Parathyroid adenoma (tissue), 2 donors: ENCODE results near the gene LAMA3.

Source experiments
- H2AFZ ChIP-seq: fragments of 300-600 bp; sonication (generic); one replicate; pipeline ENCODE4 v1.7.0; 2017; ENCODE audit warnings: antibody characterized with exemption, mild to moderate bottlenecking
- H3K27ac ChIP-seq: fragments of 300-600 bp; sonication (generic); one replicate; pipeline ENCODE4 v1.7.0; 2017
- H3K27me3 ChIP-seq: fragments of 300-600 bp; sonication (generic); one replicate; pipeline ENCODE4 v1.7.0; 2017; ENCODE audit warnings: low read length; ENCODE audit not compliant: control insufficient read depth, insufficient read depth
- H3K36me3 ChIP-seq: fragments of 300-600 bp; sonication (generic); one replicate; pipeline ENCODE4 v1.7.0; 2017; ENCODE audit warnings: low read length; ENCODE audit not compliant: control insufficient read depth, insufficient read depth
- H3K4me1 ChIP-seq: fragments of 300-600 bp; sonication (generic); one replicate; pipeline ENCODE4 v1.7.0; 2017; ENCODE audit warnings: control low read depth
- H3K4me2 ChIP-seq: fragments of 300-600 bp; sonication (generic); one replicate; pipeline ENCODE4 v1.7.0; 2017; ENCODE audit warnings: low read length
- H3K4me3 ChIP-seq: fragments of 300-600 bp; sonication (generic); one replicate; pipeline ENCODE4 v1.7.0; 2017; ENCODE audit warnings: low read depth, low read length
- H3K79me2 ChIP-seq: fragments of 300-600 bp; sonication (generic); one replicate; pipeline ENCODE4 v1.7.0; 2017; ENCODE audit warnings: control low read depth
- H3K9ac ChIP-seq: fragments of 300-600 bp; sonication (generic); one replicate; pipeline ENCODE4 v1.7.0; 2017; ENCODE audit warnings: mild to moderate bottlenecking
- H3K9me3 ChIP-seq: fragments of 300-600 bp; sonication (generic); one replicate; pipeline ENCODE4 v1.7.0; 2017; ENCODE audit warnings: low read length; ENCODE audit not compliant: control insufficient read depth
- TF ChIP-seq, protein P1 (sequence below): fragments of 300-600 bp; sonication (generic); IDR thresholded peaks from one replicate; pipeline ENCODE4 v1.7.0; 2017; ENCODE audit warnings: antibody characterized with exemption, mild to moderate bottlenecking
- donor health status: primary hyperparathyroidism.

Gene LAMA3

DNA sequence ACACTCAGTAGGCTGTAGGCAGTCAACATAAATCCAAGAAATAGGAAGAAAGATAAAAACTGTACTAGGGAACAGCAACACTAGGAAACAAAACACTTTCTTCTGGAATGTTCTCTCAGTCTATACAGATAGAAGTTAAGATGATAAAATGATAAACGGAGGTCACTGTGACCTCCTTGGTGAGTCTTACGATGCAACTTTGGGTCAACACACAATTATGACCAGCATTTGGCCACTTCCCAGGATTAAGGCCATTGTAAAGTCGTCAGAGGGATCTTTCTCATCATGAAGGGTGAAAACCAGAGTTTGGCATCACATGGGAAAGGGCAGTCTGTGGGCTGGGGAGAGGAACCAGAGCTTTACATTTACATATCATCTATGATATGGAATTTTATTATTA is 33.4 kb downstream of the LAMA3 start:
- no peak overlapping the region for H3K9ac ChIP-seq
- no peak overlapping the region for H3K4me2 ChIP-seq
- H2AFZ ChIP-seq = no peak overlapping the region
- H3K27me3 ChIP-seq = no peaks in the 10 kb centered on the region
- H3K79me2 ChIP-seq = no peaks in the 10 kb centered on the region
- TF ChIP-seq, protein P1, sequence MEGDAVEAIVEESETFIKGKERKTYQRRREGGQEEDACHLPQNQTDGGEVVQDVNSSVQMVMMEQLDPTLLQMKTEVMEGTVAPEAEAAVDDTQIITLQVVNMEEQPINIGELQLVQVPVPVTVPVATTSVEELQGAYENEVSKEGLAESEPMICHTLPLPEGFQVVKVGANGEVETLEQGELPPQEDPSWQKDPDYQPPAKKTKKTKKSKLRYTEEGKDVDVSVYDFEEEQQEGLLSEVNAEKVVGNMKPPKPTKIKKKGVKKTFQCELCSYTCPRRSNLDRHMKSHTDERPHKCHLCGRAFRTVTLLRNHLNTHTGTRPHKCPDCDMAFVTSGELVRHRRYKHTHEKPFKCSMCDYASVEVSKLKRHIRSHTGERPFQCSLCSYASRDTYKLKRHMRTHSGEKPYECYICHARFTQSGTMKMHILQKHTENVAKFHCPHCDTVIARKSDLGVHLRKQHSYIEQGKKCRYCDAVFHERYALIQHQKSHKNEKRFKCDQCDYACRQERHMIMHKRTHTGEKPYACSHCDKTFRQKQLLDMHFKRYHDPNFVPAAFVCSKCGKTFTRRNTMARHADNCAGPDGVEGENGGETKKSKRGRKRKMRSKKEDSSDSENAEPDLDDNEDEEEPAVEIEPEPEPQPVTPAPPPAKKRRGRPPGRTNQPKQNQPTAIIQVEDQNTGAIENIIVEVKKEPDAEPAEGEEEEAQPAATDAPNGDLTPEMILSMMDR = no peak
- peaks cover 45% of the 10 kb centered on the region for H3K4me1 ChIP-seq
- no peak overlapping the region for H3K4me3 ChIP-seq
- H3K36me3 ChIP-seq = no peaks in the 10 kb centered on the region
- no peak overlapping the region for H3K27ac ChIP-seq
- H3K9me3 ChIP-seq = no peaks in the 10 kb centered on the region

DNA sequence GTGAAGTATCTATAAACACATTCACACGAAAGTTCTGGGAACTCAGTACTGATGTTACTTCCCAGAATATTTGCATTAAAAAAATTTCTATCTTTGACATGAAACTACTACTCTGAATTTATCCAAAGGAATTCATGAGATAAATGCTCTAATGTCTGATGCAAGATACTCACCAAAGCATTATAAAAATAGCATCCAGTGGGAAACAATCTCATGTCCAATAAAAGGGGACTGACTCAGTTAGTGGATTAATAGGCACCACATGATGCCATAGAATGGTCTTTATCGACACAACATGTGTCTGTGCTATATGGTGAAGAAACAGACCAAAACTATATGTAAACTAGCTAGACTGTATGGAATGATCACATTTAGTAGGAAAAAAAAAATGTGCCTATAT is 33.9 kb downstream of the LAMA3 start:
- Histone ChIP-seq H3K9ac (no peak overlapping the region), H3K27ac (no peak overlapping the region), H2AFZ (no peak overlapping the region), H3K4me3 (no peak overlapping the region), H3K79me2 (peaks cover 3% of the 10 kb centered on the region), H3K9me3 (no peaks in the 10 kb centered on the region), H3K36me3 (no peaks in the 10 kb centered on the region), H3K4me1 (peaks cover 48% of the 10 kb centered on the region), H3K4me2 (no peak overlapping the region), H3K27me3 (no peaks in the 10 kb centered on the region)
- TF ChIP-seq, protein P1 = no peak

DNA sequence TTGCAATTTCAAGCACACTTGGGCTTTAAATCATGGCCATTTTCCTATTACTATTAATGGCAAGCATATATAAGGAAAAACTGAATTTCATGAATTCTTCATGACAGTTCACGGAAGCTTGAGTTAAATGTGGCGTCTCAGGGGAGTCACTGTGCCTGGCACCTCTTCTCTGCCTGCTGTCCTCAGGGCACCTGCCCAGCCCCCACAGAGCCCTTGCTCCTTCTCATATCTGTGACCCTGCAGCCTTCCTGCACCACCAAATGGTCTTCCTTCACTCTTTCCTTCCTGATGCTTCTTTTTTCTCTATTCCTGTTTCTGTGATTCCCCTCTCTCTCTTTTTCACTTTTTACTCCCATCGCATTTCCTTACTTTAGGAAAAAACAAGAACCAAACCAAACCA is 35.4 kb downstream of the LAMA3 start:
- Histone ChIP-seq H2AFZ (no peak overlapping the region), H3K36me3 (no peaks in the 10 kb centered on the region), H3K9ac (no peak overlapping the region), H3K27ac (peak overlapping the region; percentile 94), H3K4me3 (no peak overlapping the region), H3K4me2 (no peak overlapping the region), H3K4me1 (peaks cover 48% of the 10 kb centered on the region), H3K79me2 (peaks cover 11% of the 10 kb centered on the region), H3K27me3 (no peaks in the 10 kb centered on the region), H3K9me3 (no peaks in the 10 kb centered on the region)
- TF ChIP-seq, protein P1 = no peak

DNA sequence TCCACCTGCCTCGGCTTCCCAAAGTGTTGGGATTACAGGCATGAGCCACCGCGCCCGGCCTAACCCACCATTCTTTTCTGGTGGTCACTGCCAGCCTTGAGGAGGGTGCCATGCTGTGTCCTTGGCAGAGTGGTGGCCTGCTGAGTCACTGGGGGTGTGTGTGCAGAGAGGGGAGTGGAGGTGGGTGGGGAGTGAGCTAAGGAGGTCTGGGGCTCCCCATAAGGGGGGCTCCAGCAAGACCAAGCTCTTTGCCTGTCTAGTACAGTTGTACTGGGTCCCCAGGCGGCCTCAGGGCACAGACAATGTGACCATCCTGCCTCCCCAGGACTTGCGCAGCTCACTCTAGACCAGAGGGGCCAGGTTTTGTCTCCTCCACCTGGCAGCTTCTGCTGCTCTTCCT is 36.1 kb downstream of the LAMA3 start:
- H3K27me3 ChIP-seq = no peaks in the 10 kb centered on the region
- H3K4me2 ChIP-seq = no peak overlapping the region
- H3K27ac ChIP-seq = peak overlapping the region; percentile 94
- no peak overlapping the region for H3K9ac ChIP-seq
- peaks cover 48% of the 10 kb centered on the region for H3K4me1 ChIP-seq
- H3K9me3 ChIP-seq = no peaks in the 10 kb centered on the region
- H3K36me3 ChIP-seq = no peaks in the 10 kb centered on the region
- no peak overlapping the region for H3K4me3 ChIP-seq
- H2AFZ ChIP-seq = peak overlapping the region; percentile 74
- TF ChIP-seq, protein P1 = no peak
- H3K79me2 ChIP-seq = peaks cover 13% of the 10 kb centered on the region

DNA sequence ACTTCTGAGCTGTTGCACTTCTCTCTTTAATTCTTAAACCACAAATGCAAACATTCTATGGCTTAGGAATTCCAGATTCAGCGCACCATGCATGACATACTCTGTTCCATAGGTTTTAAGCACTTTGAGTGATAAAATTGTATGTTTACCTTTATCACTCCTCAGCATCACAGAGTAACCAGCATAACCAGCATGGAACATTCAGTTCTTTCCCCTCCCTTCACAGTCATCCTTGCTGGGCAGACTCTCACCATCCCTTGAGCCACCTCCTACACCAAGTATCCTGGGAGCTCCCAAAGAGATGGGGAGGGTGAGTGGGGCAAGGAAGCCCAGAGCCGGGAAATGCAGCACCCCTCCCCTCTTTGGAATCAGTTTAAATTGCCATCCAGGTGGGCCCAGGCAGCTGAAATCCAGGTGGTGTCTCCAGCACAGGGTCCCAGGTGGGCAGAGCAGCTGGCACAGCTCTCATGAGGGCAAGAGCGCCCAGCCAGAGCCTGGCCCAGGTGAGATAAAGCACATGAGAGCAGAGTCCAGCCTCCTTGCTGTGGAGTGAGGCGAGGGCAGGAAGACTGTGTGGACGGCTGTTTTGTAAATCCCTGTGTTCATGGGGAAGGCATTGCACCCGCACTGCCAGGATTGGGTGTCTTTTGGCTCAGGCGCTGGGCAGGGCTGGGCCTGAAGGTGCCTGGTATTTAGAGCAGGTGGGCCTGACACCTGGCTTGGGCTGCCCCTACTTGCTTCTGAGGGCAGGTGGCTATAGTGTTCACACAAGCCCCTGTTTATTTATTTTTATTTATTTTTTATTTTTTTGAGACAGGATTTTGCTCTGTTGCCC is 36.8 kb downstream of the LAMA3 start:
- no peaks in the 10 kb centered on the region for H3K27me3 ChIP-seq

More for the DNA sequence above, 36.8 kb downstream of the LAMA3 start:
- H3K9me3 ChIP-seq = no peaks in the 10 kb centered on the region
- TF ChIP-seq, protein P1 = no peak
- H3K79me2 ChIP-seq = peaks cover 16% of the 10 kb centered on the region
- H3K4me1 ChIP-seq = peaks cover 48% of the 10 kb centered on the region
- H3K9ac ChIP-seq = no peak overlapping the region
- peak overlapping the region; percentile 94 for H3K27ac ChIP-seq
- H3K4me2 ChIP-seq = peak overlapping the region; percentile 1
- H3K36me3 ChIP-seq = no peaks in the 10 kb centered on the region
- H3K4me3 ChIP-seq = no peak overlapping the region
- H2AFZ ChIP-seq = peak overlapping the region; percentile 74
